ENCODE data around the gene RYR2.
"Not testable (repeated sequence)": the region's sequence is repeated elsewhere in the genome, so short reads cannot be mapped to it uniquely, and the experiment has no call there.

The RYR2 gene

GRCh38 chr1:237151979-237152378 is 110.0 kb downstream of the RYR2 start:
- DNase-seq: not testable (repeated sequence)

DNA sequence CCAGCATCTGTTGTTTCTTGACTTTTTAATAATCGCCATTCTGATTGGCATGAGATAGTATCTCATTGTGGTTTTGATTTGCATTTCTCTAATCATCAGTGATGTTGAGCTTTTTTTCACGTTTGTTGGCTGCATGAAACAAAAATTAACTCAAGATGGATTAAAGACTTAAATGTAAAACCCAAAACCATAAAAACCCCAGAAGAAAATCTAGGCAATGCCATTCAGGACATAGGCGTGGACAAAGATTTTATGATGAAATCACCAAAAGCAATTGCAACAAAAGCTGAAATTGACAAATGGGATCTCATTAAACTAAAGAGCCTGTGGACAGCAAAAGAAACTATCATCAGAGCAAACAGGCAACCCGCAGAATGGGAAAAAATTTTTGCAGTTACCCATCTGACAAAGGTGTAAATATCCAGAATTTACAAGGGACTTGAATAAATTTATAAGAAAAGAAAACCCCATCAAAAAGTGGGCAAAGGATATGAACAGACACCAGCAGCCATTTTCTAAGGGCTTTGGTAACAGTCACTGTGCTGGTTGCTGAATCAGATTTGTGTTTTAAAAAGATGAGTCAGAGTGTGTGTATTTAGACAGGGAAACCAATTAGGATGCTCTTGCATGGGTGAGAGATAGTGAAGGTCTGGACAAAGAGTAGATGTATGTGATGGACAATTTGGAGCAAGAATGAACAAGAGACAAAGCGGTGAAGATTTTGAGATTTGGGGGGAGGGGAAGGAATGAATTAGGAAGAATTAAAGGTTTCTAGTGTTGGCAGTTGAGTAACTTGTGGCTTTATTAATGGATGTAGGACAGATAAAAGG is 110.7 kb downstream of the RYR2 start:
- no peak for DNase-seq

DNA sequence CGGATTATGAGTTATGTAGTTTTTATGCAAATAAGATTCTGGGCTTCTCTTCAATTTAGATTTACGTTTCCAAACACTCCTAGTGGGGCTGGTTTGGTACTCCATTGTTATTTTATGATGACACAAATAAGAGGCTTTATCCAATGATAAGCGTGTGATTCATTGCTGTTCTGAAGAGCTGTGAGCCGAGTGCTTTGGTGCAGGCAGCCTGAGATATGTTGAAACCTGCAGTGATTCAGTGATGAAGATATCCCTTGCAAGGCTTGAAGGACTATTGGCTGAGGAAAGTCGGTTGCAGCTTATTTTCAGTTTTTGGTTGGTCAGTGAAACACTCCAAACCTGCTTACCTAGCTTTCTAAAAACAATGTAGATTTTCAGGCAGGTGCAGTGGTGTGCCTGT is 112.2 kb downstream of the RYR2 start:
- no peak for DNase-seq

DNA sequence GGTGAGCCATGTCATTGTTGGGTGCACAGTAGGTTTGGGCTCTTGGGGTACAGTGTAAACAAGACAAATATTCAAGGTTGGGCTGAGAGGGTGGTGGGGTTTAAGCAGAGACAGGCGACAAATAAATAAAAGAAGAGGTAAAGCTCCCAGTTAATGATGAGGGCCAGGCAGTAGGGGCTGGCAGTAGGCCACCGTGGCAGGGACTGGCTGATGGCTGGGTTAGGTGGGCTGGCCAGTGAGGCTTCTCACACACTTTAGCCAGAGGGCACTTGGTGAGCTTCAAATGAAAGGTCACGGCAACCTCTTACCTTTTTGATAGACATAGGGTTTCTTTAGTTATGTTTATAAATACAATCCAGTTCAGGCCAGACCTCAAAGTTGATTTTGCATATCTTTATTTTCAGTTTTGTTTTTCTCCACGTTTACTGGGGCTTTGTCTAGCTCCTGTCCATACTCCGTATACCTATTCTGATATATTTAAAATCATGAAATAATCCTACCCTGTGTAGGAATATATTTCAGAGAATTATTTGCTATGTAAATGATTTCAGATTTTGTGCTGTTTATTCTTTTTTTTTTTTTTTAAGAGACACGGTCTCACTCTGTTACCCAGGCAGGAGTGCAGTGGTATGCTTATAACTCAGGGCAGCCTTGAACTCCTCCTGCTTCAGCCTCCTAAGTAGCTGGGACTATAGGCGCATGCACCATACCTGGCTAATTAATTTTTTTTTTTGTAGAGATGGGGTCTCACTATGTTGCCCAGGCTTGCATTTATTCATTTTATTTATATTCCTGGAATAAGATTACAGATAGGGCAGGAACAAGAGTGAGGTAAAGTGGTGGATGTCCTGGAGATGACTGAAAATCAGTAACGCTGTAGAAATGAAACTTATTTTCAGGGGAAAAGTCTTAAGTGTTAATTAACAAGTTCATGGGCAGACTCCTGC is 122.7 kb downstream of the RYR2 start:
- DNase-seq: no peak

DNA sequence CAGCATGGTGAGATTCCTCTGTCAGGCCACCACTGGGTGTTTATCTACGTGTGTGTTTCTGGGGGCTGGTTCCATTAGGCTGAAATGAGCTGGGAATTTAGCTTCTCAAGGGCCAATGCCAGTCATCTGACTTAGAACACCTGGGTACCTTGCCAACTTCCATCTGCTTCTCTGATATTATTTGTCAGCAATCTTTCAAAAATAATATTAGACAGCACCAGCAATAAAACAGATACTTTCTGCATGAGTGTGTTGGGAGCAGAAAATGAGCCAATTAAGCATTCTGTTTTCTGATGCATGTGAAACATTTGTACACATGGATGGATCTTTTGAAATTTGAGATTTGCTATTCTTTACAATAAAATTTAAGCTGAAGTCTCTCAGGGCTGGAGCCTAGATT is 124.1 kb downstream of the RYR2 start:
- no peak for DNase-seq

GRCh38 chr1:237166593-237167101 is 124.7 kb downstream of the RYR2 start:
- no peak for DNase-seq

DNA sequence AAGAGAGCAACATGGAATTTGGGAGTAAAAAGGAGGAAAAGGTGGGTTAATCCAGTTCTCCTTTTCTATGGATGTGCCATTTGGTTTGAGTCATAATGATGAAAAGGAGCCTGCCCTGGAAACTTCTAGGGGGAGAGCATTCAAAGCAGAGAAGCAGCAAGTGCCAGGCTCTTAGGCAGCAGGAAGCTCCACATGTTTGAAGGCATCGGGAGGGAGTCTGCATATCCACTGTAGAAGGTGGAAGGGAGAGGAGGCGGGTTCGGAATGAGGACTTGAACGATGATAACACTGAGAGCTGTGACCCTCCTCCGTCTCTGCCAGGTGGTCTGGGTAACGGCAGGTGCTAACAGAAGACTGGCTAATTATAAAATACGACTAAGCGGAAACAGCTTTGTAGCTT is 128.2 kb downstream of the RYR2 start:
- DNase-seq: no peak

DNA sequence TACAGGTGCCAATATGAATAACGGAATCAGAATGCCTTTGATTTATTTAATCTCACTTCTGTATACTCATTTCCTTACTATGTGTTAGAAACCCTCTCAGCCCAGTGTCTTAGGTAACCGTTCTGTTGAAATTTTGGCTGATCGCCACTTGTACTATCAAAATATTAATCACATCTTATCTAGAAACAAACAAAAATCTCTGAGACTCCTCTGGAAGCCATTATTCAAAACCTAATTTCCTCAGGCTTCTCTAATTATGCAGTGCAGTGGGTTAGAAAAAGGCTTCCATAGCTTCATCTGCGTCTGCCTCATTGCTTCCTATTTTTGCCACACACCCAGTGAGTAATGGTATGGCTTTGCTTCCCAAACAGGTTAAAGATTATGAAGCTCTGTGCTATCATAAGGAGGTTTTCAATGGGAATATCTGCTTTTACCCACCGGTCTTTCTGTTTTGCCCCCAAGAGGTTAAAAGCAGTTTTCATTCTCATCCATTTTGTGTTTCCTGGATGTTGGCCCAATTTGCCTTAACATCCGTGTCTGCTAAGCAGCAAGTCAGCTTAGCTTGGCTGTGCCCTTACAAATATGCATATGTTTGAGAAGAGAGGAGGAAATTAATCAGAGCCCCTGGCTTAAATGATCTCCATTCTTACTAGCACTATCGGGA is 129.6 kb downstream of the RYR2 start:
- DNase-seq: no peak

DNA sequence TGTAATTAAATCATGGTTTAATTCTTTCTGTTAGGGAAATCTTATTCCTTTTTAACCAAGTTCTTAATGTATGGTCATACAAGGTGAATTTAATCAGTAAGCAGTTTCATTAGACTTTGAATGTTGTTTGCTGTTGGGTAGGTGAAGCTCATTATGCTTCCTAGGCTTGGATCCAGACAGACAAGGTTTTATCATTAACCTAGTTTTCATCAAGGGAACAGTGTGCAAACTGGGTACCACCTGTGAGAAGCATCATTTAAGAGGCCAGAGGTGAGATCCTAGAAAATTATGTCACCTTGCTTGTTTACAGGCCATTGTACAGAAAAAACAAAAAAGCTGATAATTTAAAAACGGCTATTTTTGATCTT is 130.1 kb downstream of the RYR2 start:
- no peak for DNase-seq

GRCh38 chr1:237179503-237179902 is 137.5 kb downstream of the RYR2 start:
- no peak for DNase-seq

DNA sequence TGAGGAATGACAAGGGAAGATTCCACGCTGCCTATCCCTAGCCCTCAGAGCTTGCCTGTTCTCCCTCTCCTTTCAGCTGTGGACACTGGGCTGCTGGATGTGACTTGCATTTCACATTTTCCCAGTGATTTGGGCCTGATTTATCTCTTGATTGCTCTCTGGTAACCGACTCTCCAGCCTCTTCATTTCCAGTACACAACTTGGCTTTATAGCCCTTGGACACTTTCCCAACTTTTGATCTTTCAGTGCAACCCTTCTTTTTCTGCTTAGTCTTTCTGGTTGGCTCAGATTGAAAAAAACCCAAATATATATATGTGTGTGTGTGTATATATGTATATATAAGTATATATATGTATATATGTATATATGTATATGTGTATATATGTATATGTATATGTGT is 138.3 kb downstream of the RYR2 start:
- DNase-seq: no peak

GRCh38 chr1:237181743-237182317 is 139.8 kb downstream of the RYR2 start:
- DNase-seq: no peak

DNA sequence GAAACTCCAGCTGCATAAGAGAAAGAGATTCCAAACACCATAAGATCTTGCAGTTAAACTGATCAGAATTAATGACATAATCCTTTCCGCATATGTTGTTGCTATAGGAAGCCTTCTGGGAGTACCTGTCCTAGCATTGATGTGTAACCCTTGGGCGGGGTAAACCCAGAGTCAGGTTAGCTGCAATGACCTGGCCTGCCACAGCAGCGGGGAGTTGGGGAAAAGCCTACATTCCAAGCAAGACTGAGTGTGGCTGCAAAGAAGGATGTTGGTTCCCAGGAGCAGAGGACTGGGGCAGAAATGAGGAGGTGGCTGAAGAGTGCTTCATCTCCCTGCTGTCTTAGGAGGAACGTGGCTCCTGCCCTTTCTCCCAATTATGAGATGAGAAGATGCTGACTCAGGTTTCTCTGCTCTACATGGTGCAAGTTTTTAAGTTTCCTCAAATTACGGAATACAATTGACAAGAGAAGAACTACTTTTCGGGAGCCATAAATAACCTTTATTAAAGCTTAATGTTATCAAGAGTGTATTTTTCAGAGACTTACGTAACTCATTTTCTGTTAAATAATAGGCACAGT is 142.1 kb downstream of the RYR2 start:
- no peak for DNase-seq

DNA sequence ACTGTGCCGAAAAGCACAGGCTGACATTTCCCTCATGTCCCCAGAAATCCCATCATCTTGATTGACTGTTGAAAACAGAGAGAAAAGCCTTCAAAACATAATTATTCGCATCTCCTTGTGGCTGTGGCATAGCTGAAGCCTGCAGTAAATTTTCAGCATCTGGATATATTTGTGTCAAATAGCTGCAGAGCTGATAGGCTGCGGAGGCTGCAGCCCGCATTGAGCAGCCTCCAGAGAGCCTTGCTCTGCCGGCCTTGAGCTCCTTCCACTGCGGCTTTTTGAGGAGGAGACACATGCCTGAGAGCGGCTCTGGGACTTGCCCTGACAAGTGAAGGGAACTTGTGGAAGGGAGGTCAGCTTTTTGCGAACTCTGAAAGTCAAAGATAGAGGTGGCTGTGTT is 144.7 kb downstream of the RYR2 start:
- no peak for DNase-seq

DNA sequence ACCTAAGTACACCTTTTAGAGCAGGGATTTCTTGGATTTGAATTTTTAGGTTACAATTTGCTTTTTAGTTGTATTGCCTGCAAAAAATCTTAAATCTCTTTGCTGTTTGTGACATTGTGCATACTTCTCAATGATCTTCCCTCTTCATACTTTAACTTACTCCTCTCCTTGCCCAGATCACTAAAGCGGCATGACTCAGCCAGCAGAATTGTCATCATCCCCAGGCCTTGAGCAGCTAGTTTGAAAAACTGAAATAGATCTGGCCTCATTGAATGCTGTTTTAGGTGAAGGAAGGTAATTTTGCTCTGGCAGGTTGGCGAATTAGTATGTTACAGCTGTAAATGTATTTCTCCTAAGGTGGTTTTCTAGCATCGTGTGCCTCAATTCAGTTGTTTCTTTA is 145.9 kb downstream of the RYR2 start:
- no peak for DNase-seq

DNA sequence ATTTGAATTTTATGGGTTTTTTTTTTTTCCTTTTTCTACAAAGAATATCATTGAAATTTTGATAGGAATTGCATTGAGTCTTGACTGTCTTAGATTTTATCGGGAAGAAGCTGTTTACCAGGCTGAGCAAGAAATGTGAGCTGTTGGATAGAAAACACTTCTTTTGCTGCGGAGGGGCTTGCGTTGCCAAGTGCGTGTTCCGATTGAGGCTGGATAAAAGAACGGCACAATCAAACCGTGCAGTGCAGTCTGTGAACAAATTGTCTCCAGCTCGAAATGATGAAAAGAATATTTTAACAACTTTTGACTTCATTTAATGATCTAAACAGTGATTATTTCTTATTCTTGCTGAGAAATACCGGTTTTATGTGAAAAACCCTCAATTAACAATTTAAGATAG is 149.4 kb downstream of the RYR2 start:
- DNase-seq: no peak

GRCh38 chr1:237197470-237198425 is 155.8 kb downstream of the RYR2 start:
- no peak for DNase-seq

DNA sequence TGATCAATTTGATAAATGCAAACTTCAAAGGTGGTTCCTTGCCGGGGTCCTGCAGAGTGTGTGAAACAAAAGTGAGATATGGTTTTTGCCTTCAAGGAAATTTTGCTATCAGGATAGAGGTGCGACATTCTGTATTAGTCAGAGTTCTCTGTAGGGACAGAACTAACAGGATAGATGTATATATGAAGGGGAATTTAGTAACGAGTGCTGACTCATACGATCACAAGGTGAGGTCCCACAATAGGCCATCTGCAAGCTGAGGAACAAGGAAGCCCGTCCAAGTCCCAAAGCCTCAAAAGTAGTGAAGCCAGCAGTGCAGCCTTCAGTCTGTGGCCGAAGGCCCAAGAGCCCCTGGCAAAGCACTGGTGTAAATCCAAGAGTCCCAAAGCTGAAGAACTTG is 157.0 kb downstream of the RYR2 start:
- no peak for DNase-seq

- DNase-seq: no peak
Observed at GRCh38 chr1:237201155-237201554, 159.2 kb downstream of the RYR2 start.

- DNase-seq: no peak
Observed at GRCh38 chr1:237204841-237205240, 162.9 kb downstream of the RYR2 start.

DNA sequence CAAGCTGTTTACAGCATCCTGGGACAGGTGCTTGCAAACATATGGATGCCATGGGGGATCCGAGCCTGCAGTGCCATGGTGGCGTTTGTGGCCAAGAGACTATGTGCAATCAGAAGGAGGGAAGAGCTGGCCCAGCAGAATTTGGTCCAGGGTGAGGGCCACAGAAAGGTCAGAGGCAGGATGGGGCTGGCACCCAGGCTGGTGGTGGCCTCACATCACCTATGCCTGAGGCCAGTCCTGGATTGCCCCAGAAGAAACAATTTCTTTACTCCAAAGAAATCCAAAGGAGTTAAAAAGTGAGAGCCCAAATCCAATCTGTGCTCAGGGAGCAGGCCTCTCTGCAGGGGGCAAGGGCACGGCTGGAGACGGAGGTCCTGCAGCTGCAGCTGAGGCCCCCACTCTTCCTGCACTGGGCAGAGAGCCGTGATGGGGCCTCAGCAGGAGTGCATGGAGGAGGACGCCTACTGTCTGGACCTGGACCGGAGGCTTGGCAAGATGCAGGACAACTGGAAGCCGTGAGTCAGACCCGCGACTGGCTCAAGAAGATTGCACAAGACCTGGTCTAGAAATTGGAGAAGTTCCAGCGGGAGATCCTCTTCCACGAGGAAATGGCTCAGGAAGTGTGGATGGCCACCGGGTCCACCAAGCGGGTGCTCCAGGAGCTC is 163.5 kb downstream of the RYR2 start:
- no peak for DNase-seq

All from activated CD4-positive, alpha-beta T cell treated with anti-CD3 and anti-CD28 coated beads for 48 hours (primary cell).